Activated CD4-positive, CD25-positive, alpha-beta regulatory T cell (primary cell): ENCODE measurements around the gene GRIN3B.

Experiments used
- DNase-seq, 4 experiments: peaks; one replicate each; lab custom pipeline; 2025; lab: John Stamatoyannopoulos, UW

The GRIN3B gene

DNA sequence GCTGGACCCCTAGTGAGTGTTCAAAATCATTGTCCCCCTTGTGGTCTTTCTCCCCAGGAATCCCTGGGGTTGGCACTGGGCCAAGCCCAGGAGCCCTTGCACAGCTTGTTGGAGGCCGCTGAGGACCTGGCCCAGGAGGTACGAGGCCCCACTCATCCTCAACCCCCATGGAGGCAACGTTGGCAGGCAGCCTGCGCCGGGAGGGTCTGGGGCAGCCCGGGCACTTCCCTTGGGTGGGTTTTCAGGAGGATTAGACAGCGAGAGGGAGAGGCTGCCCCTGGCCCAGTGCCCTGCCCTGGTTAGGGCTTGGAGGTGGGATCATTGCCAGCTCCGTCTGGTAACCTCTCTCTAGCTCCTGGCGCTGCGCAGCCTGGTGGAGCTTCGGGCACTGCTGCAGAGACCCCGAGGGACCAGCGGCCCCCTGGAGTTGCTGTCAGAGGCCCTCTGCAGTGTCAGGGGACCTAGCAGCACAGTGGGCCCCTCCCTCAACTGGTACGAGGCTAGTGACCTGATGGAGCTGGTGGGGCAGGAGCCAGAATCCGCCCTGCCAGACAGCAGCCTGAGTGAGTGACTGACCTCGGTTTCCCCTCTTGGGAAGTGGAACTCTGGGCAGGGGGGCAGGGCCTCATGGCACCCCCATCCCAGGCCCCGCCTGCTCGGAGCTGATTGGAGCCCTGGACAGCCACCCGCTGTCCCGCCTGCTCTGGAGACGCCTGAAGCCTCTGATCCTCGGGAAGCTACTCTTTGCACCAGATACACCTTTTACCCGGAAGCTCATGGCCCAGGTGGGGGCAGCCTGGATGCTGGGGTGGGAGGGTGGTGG lies 42.7 kb downstream of the GRIN3B start:
- DNase-seq: no peak

- peak in 1 of 4 experiments; percentile 29 for DNase-seq
Measured at GRCh38 chr19:1045247-1045603, 45.0 kb downstream of the GRIN3B start.

GRCh38 chr19:1046117-1046626 lies 46.0 kb downstream of the GRIN3B start:
- no peak for DNase-seq

- DNase-seq: no peak
Measured at GRCh38 chr19:1046836-1047695, 46.8 kb downstream of the GRIN3B start.

DNA sequence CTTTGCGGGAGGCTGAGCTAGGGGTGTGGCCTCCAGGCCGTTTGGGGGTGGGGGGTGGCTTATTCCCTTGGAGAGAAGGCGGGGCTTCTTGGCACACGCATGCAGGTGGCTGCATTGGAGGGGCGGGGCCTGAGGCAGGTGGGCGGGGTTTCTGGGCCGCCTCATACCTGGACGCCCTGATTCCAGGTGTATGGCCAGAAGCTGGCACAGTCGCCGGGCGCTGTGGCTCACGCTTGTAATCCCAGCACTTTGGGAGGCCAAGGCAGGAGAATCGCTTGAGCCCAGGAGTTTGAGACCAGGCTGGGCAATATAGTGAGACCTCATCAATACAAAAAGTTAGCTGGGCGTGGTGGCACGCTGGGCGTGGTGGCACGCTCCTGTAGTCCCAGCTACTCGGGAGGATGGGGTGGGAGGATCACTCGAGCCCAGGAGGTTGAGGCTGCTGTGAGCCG lies 47.5 kb downstream of the GRIN3B start:
- DNase-seq: no peak

DNA sequence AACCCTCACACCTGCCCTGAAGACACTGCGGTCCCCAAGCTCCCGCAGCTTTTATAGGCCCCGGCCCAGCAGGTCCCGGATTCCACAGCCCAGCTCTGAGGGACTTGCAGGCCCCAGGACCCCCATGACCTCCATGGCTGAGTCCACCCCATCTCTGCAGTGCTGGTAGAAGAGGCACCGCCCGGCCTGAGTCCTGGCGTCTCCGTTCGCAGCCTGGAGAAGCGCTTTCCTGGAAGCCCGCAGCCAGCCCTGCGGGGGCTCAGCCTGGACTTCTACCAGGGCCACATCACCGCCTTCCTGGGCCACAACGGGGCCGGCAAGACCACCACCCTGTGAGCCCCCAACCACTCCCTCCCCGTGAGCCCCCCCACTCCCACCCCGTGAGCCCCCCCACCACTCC lies 48.9 kb downstream of the GRIN3B start:
- no peak for DNase-seq

DNA sequence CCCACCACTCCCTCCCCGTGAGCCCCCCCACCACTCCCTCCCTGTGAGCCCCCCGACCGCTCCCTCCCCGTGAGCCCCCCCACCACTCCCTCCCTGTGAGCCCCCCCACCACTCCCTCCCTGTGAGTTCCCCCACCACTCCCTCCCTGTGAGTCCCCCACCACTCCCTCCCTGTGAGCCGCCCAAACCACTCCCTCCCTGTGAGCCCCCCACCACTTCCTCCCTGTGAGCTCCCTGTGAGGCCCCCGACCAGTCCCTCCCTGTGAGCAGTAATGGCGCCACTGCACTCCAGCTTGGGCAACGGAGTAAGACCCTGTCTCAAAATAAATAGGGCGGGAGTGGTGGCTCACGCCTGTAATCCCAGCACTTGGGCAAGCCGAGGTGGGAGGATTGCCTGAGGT lies 49.6 kb downstream of the GRIN3B start:
- no peak for DNase-seq

GRCh38 chr19:1050989-1051788 lies 51.0 kb downstream of the GRIN3B start:
- DNase-seq: no peak

DNA sequence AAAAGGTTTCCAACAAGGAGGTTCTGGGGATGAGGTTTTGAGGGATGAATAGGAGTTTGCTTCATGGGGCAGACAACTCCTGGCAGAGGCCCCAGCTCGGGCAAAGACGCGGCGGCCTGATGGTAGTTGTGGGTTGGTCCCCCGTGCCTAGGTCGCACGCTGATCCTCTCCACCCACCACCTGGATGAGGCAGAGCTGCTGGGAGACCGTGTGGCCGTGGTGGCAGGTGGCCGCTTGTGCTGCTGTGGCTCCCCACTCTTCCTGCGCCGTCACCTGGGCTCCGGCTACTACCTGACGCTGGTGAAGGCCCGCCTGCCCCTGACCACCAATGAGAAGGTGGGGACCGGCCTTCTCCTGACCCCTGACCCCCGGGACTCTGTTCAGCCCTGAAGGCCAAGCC lies 51.6 kb downstream of the GRIN3B start:
- no peak for DNase-seq

DNA sequence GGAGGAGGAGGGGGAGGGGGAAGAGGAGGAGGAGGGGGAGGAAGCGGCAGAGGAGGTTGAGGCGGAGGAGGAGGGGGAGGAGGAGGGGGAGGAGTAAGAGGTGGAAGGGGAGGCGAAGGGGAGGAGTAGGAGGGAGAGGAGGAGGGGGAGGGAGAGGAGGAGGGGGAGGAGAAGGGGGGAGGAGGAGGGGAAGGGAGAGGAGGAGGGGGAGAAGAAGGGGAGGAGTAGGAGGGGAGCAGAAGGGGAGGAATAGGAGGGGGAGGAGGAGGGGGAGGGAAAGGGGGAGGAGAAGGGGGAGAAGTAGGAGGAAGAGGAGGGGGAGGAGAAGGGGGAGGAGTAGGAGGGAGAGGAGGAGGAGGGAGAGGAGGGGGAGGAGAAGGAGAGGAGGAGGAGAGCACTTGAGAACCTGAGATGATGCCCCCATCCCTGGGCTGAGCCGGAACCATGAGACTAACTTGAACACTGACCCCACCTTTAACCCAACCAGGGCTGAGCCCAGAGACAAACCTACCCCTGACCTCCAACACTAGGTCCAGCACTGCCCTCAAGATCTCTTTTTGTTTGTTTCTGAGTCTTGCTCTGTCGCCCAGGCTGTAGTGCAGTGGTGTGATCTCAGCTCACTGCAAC lies 52.2 kb downstream of the GRIN3B start:
- no peak for DNase-seq

- DNase-seq: no peak
Measured at GRCh38 chr19:1053176-1054101, 53.2 kb downstream of the GRIN3B start.

DNA sequence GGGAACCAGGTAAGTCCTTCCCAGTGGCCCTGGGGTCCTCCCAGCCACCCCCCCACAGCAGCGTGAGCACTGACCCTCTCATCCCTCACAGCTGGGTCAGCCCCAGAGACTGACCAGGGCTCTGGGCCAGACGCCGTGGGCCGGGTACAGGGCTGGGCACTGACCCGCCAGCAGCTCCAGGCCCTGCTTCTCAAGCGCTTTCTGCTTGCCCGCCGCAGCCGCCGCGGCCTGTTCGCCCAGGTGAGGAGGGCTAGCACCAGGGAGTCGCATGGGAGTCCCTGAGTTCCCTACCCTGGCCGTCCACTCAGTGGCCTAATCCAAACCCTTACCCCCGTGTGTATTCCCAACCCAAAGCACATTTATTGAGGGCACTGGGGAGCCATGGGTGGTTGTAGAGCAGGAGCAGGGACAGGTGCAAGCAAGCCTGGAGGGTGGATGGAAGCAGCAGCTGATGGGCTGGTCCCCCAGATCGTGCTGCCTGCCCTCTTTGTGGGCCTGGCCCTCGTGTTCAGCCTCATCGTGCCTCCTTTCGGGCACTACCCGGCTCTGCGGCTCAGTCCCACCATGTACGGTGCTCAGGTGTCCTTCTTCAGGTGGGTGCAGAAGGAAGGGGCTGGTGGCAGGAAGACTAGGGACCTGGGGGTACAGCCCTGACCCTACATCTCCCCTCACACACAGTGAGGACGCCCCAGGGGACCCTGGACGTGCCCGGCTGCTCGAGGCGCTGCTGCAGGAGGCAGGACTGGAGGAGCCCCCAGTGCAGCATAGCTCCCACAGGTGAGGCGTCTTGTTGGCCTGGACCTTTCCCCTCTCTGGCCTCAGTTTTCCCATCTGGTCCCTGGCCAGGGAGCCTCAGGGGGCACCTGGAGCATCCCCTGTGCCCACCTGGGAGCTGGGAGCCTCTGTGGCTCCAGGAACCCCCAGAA lies 54.1 kb downstream of the GRIN3B start:
- no peak for DNase-seq

DNA sequence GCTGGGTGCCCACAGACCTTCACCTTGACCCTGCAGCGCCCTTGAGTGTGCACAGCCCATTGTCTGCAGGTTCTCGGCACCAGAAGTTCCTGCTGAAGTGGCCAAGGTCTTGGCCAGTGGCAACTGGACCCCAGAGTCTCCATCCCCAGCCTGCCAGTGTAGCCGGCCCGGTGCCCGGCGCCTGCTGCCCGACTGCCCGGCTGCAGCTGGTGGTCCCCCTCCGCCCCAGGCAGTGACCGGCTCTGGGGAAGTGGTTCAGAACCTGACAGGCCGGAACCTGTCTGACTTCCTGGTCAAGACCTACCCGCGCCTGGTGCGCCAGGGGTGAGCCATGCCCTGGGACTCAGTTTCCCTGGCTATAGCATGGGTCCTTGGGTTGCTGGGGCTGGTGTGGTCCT lies 54.8 kb downstream of the GRIN3B start:
- no peak for DNase-seq

GRCh38 chr19:1055886-1056620 lies 55.8 kb downstream of the GRIN3B start:
- no peak for DNase-seq

- no peak for DNase-seq
Measured at GRCh38 chr19:1057176-1057855, 57.1 kb downstream of the GRIN3B start.

DNA sequence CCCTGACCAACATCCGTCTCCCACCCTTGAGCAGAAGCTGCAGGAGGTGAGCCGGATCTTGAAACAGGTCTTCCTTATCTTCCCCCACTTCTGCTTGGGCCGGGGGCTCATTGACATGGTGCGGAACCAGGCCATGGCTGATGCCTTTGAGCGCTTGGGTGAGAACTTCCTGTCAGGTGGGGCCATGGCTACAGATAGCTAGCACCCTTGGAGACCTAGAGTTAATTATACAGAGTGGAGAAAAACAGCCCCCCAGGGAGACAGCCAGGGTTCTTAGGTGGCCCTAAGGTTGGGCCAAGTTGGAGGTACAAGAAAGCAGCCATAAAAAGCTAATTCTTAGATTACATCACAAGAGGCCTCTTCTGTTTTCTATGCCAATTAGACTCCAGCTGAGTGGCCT lies 57.9 kb downstream of the GRIN3B start:
- DNase-seq: no peak
